Neutrophil (primary cell): ENCODE results near the gene NAT9.
A peak's percentile ranks its signal among the peaks of the same experiment; 100 is the strongest.

ENCODE experiments used
- H3K27ac ChIP-seq: fragments of 200-600 bp; sonication (generic); 2 replicates; pipeline ENCODE4 v1.5.1; 2016; ENCODE audit warnings: mild to moderate bottlenecking, moderate library complexity
- H3K27me3 ChIP-seq: fragments of 200-600 bp; sonication (generic); 2 replicates; pipeline ENCODE4 v1.6.0; 2016; ENCODE audit warnings: mild to moderate bottlenecking
- H3K36me3 ChIP-seq: fragments of 200-600 bp; sonication (generic); 2 replicates; pipeline ENCODE4 v1.5.1; 2017
- H3K4me1 ChIP-seq, 2 experiments: fragments of 200-600 bp in 1 of 2; sonication (generic) in 1 of 2; 1 replicate in 1 of 2; 2 replicates in 1 of 2; pipeline versions ENCODE4 v1.5.1 to v1.6.1; 2013 to 2016; ENCODE audit warnings: low read depth in 1 of 2, low read length in 1 of 2, mild to moderate bottlenecking in 1 of 2, moderate library complexity in 1 of 2; ENCODE audit not compliant: control insufficient read depth in 1 of 2, insufficient read depth in 1 of 2
- H3K4me3 ChIP-seq, 2 experiments: fragments of 200-600 bp in 1 of 2; sonication (generic) in 1 of 2; 1 replicate in 1 of 2; 2 replicates in 1 of 2; pipeline ENCODE4 v1.5.1; 2013 to 2016; ENCODE audit warnings: low read depth in 1 of 2, low read length in 1 of 2, mild to moderate bottlenecking in 1 of 2, moderate library complexity in 1 of 2
- H3K9me3 ChIP-seq: fragments of 200-600 bp; sonication (generic); 2 replicates; pipeline ENCODE4 v1.5.1; 2016
- CTCF ChIP-seq: fragments of 200-600 bp; sonication (generic); IDR thresholded peaks from 2 replicates; pipeline ENCODE4 v1.5.1; 2016; ENCODE audit warnings: antibody characterized with exemption

The NAT9 gene

GRCh38 chr17:74746376-74746775, 29.8 kb downstream of the NAT9 start:
- Histone ChIP-seq H3K4me1 (peaks cover 80 to 85% of the 10 kb centered on the region in 2 experiments), H3K27me3 (no peaks in the 10 kb centered on the region), H3K9me3 (no peaks in the 10 kb centered on the region), H3K36me3 (peaks cover 34% of the 10 kb centered on the region), H3K27ac (peak overlapping the region; percentile 92), H3K4me3 (peak overlapping the region in 1 of 2 experiments; percentile 99)
- no peak for TF ChIP-seq CTCF

GRCh38 chr17:74745548-74746177, 30.5 kb downstream of the NAT9 start:
- H3K4me1 ChIP-seq: peaks cover 80 to 85% of the 10 kb centered on the region in 2 experiments
- peak overlapping the region in 1 of 2 experiments; percentile 89 for H3K4me3 ChIP-seq
- no peaks in the 10 kb centered on the region for H3K27me3 ChIP-seq
- no peaks in the 10 kb centered on the region for H3K9me3 ChIP-seq
- H3K36me3 ChIP-seq: peaks cover 38% of the 10 kb centered on the region
- TF ChIP-seq CTCF: no peak
- H3K27ac ChIP-seq: peak overlapping the region; percentile 98

- TF ChIP-seq CTCF: peak; percentile 99
Observed at GRCh38 chr17:74744714-74745547, 31.2 kb downstream of the NAT9 start.

GRCh38 chr17:74744349-74744713, 31.8 kb downstream of the NAT9 start:
- Histone ChIP-seq H3K36me3 (peaks cover 38% of the 10 kb centered on the region), H3K27me3 (no peaks in the 10 kb centered on the region), H3K4me1 (peaks cover 86 to 87% of the 10 kb centered on the region in 2 experiments), H3K27ac (peak overlapping the region; percentile 98), H3K4me3 (peak overlapping the region; percentile 53 to 89), H3K9me3 (no peaks in the 10 kb centered on the region)
- no peak for TF ChIP-seq CTCF

More at GRCh38 chr17:74744714-74745547, 31.2 kb downstream of the NAT9 start:
- Histone ChIP-seq H3K4me3 (peak overlapping the region; percentile 53 to 89), H3K9me3 (no peaks in the 10 kb centered on the region), H3K27ac (peak overlapping the region; percentile 98), H3K36me3 (peaks cover 38% of the 10 kb centered on the region), H3K27me3 (no peaks in the 10 kb centered on the region), H3K4me1 (peaks cover 81 to 85% of the 10 kb centered on the region in 2 experiments)

- TF ChIP-seq CTCF: no peak
- H3K4me1 ChIP-seq: peaks cover 92 to 93% of the 10 kb centered on the region in 2 experiments
- no peaks in the 10 kb centered on the region for H3K9me3 ChIP-seq
Observed at GRCh38 chr17:74743755-74744154, 32.4 kb downstream of the NAT9 start.

More at GRCh38 chr17:74743755-74744154, 32.4 kb downstream of the NAT9 start:
- Histone ChIP-seq H3K36me3 (peaks cover 38% of the 10 kb centered on the region), H3K4me3 (peak overlapping the region; percentile 53 to 89), H3K27me3 (no peaks in the 10 kb centered on the region), H3K27ac (peak overlapping the region; percentile 98)
